K562 (cell line): ENCODE measurements around the gene DOK3. TPM values are rescaled to one million over a fixed set of nuclear protein-coding genes. Genes with fewer than 3 reads are reported as not detected.
A peak's percentile ranks its signal among the peaks of the same experiment; 100 is the strongest.

Experiments used
- ATF7 ChIP-seq: fragments of 450-650 bp; IDR thresholded peaks from 2 replicates; pipeline ENCODE4 v1.7.1; 2014; ENCODE audit warnings: mild to moderate bottlenecking, moderate library complexity
- BDP1 ChIP-seq: IDR thresholded peaks from 3 replicates; pipeline ENCODE4 v1.6.1; 2011; ENCODE audit not compliant: insufficient read length, insufficient read depth
- CBX1 ChIP-seq: sonication (generic); IDR thresholded peaks from 2 replicates; pipeline ENCODE4 v1.6.1; 2016; ENCODE audit warnings: antibody characterized with exemption, low read depth, mild to moderate bottlenecking
- FOXK1 ChIP-seq: sonication (generic); formaldehyde crosslinking; IDR thresholded peaks from 2 replicates; pipeline ENCODE4 v1.8.0; 2022; ENCODE audit warnings: missing genetic modification reagents, mild to moderate bottlenecking, borderline replicate concordance
- JUND ChIP-seq, 2 experiments: IDR thresholded peaks; 2 replicates in 1 of 2; 3 replicates in 1 of 2; pipeline ENCODE4 v1.6.1; 2011; ENCODE audit warnings: borderline replicate concordance in 2 of 2, low read depth in 2 of 2, low read length in 2 of 2, improper control_type of control experiment in 1 of 2, missing biosample characterization in 1 of 2, missing genetic modification characterization in 1 of 2, missing genetic modification reagents in 1 of 2
- MAZ ChIP-seq, 2 experiments: fragments of 450-650 bp in 1 of 2; sonication (generic) in 1 of 2; formaldehyde crosslinking; IDR thresholded peaks in 1 of 2; conservative IDR thresholded peaks in 1 of 2; 2 replicates each; pipeline versions ENCODE4 v1.4.0 to v1.5.0; 2020; ENCODE audit warnings: mild to moderate bottlenecking in 1 of 2, missing genetic modification reagents in 1 of 2
- MED1 ChIP-seq: sonication (generic); formaldehyde crosslinking; IDR thresholded peaks from 2 replicates; pipeline ENCODE4 v1.8.1; 2023; ENCODE audit warnings: missing genetic modification reagents, borderline replicate concordance
- NFIC ChIP-seq: fragments of 450-650 bp; IDR thresholded peaks from 2 replicates; pipeline ENCODE4 v1.6.1; 2017; ENCODE audit warnings: mild to moderate bottlenecking, inconsistent platforms
- PTBP1 ChIP-seq: fragments of 200-400 bp; formaldehyde crosslinking; IDR thresholded peaks from 2 replicates; pipeline ENCODE4 v1.6.1; 2017; ENCODE audit warnings: low read depth, low read length
- RAD21 ChIP-seq, 2 experiments: fragments of 250-450 bp in 1 of 2; fragments of 450-650 bp in 1 of 2; sonication (Bioruptor Pico) in 1 of 2; formaldehyde crosslinking in 1 of 2; IDR thresholded peaks in 1 of 2; conservative IDR thresholded peaks in 1 of 2; 2 replicates each; pipeline versions ENCODE4 v1.4.0 to v1.8.0; 2020 to 2022; ENCODE audit warnings: mild to moderate bottlenecking in 2 of 2, moderate library complexity in 1 of 2
- SMAD4 ChIP-seq: fragments of 250-450 bp; sonication (Bioruptor Pico); conservative IDR thresholded peaks from 2 replicates; pipeline ENCODE4 v1.8.0; 2021; ENCODE audit warnings: inconsistent platforms, mild to moderate bottlenecking, moderate library complexity
- TAF1 ChIP-seq: IDR thresholded peaks from 2 replicates; pipeline ENCODE4 v1.6.1; 2011; ENCODE audit warnings: mild to moderate bottlenecking, low read length, moderate library complexity; ENCODE audit not compliant: insufficient read depth, control insufficient read depth, severe bottlenecking; ENCODE audit errors: extremely low read depth
- ZNF124 ChIP-seq: sonication (generic); formaldehyde crosslinking; IDR thresholded peaks from 2 replicates; pipeline ENCODE4 v1.8.1; 2022; ENCODE audit warnings: missing genetic modification reagents
- polyA plus RNA-seq, 8 experiments: library from polyadenylated mRNA; depleted of rRNA in 4 of 8; stranded (reverse) in 5 of 8; unstranded in 3 of 8; fragments of >200 nt; fragmentation: Nextera tagmentation in 2 of 8; fragmentation: Illumina TruSeq in 1 of 8; extraction: Ambion mirVana in 2 of 8; extraction: Trizol in 1 of 8; gene quantifications; 2 replicates each; pipeline versions ENCODE4 v1.2.1 to v1.2.3, GENCODE V29; 2011 to 2014; ENCODE audit warnings: inconsistent platforms in 1 of 8, missing spikeins in 1 of 8
- total RNA-seq, 7 experiments: library from RNA; depleted of rRNA in 6 of 7; stranded (reverse); fragments of >200 nt in 6 of 7; fragmentation: Illumina TruSeq in 2 of 7; extraction: Trizol in 2 of 7; gene quantifications; 2 replicates each; pipeline versions ENCODE4 v1.2.1 to v1.2.3, GENCODE V29; 2011 to 2021; ENCODE audit warnings: low replicate concordance in 1 of 7
- TF ChIP-seq, protein P1 (sequence below): sonication (generic); formaldehyde crosslinking; IDR thresholded peaks from 2 replicates; pipeline ENCODE4 v1.8.0; 2022; ENCODE audit warnings: missing genetic modification reagents, mild to moderate bottlenecking, moderate library complexity, borderline replicate concordance
- TF ChIP-seq, protein P2 (sequence below): fragments of 250-450 bp; sonication (Bioruptor Pico); IDR thresholded peaks from 2 replicates; pipeline ENCODE4 v1.5.0; 2021; ENCODE audit warnings: mild to moderate bottlenecking, borderline replicate concordance
- TF ChIP-seq, protein P3 (sequence below): sonication (generic); formaldehyde crosslinking; IDR thresholded peaks from 2 replicates; pipeline ENCODE4 v1.4.0; 2020; ENCODE audit warnings: mild to moderate bottlenecking, missing genetic modification reagents
- TF ChIP-seq, protein P4 (sequence below), 2 experiments: IDR thresholded peaks; 2 replicates each; pipeline ENCODE4 v1.6.1; 2011; ENCODE audit warnings: borderline replicate concordance in 1 of 2, control low read depth in 1 of 2, low read depth in 1 of 2, low read length in 1 of 2, mild to moderate bottlenecking in 1 of 2, mixed read lengths in 1 of 2, moderate library complexity in 1 of 2; ENCODE audit not compliant: insufficient read depth in 1 of 2, insufficient read length in 1 of 2, poor library complexity in 1 of 2, severe bottlenecking in 1 of 2; ENCODE audit errors: extremely low read depth in 1 of 2
- TF ChIP-seq, protein P5 (sequence below): fragments of 250-450 bp; sonication (Bioruptor Pico); IDR thresholded peaks from 2 replicates; pipeline ENCODE4 v1.8.0; 2021; ENCODE audit warnings: borderline replicate concordance, mild to moderate bottlenecking, moderate library complexity; ENCODE audit not compliant: poor library complexity, severe bottlenecking

The DOK3 gene
- total and polyA plus RNA-seq, 9 of the 15 experiments (the other 6 are each of a cell fraction or from before 2014, with no cell fraction given): 1.3 to 23.0 (median 8.0) TPM

DNA sequence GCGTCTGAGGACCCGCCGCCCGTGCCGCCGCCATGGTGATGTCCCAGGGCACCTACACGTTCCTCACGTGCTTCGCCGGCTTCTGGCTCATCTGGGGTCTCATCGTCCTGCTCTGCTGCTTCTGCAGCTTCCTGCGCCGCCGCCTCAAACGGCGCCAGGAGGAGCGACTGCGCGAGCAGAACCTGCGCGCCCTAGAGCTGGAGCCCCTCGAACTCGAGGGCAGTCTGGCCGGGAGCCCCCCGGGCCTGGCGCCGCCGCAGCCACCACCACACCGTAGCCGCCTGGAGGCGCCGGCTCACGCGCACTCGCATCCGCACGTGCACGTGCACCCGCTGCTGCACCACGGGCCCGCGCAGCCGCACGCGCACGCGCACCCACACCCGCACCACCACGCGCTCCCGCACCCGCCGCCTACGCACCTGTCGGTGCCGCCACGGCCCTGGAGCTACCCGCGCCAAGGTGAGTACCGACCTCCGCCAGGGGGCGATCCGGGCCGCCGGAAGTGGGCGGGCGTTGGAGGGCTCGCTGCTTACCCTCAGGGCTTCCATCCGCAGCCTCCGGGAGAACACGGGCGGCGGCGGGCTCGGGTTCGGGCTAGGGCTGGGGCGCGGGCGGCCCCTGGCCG is 54.5 kb downstream of the DOK3 start (continued):
- TF ChIP-seq, protein P1, sequence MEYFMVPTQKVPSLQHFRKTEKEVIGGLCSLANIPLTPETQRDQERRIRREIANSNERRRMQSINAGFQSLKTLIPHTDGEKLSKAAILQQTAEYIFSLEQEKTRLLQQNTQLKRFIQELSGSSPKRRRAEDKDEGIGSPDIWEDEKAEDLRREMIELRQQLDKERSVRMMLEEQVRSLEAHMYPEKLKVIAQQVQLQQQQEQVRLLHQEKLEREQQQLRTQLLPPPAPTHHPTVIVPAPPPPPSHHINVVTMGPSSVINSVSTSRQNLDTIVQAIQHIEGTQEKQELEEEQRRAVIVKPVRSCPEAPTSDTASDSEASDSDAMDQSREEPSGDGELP: peak; percentile 62; the same call in 1 of the 2 replicates
- TF ChIP-seq, protein P2, sequence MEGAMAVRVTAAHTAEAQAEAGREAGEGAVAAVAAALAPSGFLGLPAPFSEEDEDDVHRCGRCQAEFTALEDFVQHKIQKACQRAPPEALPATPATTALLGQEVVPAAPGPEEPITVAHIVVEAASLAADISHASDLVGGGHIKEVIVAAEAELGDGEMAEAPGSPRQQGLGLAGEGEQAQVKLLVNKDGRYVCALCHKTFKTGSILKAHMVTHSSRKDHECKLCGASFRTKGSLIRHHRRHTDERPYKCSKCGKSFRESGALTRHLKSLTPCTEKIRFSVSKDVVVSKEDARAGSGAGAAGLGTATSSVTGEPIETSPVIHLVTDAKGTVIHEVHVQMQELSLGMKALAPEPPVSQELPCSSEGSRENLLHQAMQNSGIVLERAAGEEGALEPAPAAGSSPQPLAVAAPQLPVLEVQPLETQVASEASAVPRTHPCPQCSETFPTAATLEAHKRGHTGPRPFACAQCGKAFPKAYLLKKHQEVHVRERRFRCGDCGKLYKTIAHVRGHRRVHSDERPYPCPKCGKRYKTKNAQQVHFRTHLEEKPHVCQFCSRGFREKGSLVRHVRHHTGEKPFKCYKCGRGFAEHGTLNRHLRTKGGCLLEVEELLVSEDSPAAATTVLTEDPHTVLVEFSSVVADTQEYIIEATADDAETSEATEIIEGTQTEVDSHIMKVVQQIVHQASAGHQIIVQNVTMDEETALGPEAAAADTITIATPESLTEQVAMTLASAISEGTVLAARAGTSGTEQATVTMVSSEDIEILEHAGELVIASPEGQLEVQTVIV: no peak
- TF ChIP-seq ATF7 (peak; percentile 29), RAD21 (CRISPR knock-in tag; conservative IDR thresholded peaks at IDR 0.05 in 1 of 2, IDR thresholded peaks at IDR 0.05 in 1 of 2) (peak; percentile 28 to 52; a peak in 2 of 4 replicates), ZNF124 (CRISPR knock-in tag) (peak; percentile 23; the same call in 1 of the 2 replicates), NFIC (peak; percentile 51; the same call in 1 of the 2 replicates), FOXK1 (CRISPR knock-in tag) (no peak), TAF1 (peak; percentile 76), BDP1 (no peak), CBX1 (peak; percentile 66), JUND (IDR thresholded peaks at IDR 0.05; ENCODE audit: borderline replicate concordance, low read depth, low read length) (peak; percentile 20), JUND (tag; IDR thresholded peaks at IDR 0.05; ENCODE audit: borderline replicate concordance, low read depth, low read length) (peak; percentile 43; the same call in 1 of the 3 replicates), MAZ (CRISPR knock-in tag; conservative IDR thresholded peaks at IDR 0.05 in 1 of 2, IDR thresholded peaks at IDR 0.05 in 1 of 2) (peak; percentile 64 to 84), PTBP1 (no peak), MED1 (CRISPR knock-in tag) (0 out of 2 replicates have a peak, but pooled peaks have one; percentile 44), SMAD4 (CRISPR knock-in tag) (peak; percentile 92)
- TF ChIP-seq, protein P3, sequence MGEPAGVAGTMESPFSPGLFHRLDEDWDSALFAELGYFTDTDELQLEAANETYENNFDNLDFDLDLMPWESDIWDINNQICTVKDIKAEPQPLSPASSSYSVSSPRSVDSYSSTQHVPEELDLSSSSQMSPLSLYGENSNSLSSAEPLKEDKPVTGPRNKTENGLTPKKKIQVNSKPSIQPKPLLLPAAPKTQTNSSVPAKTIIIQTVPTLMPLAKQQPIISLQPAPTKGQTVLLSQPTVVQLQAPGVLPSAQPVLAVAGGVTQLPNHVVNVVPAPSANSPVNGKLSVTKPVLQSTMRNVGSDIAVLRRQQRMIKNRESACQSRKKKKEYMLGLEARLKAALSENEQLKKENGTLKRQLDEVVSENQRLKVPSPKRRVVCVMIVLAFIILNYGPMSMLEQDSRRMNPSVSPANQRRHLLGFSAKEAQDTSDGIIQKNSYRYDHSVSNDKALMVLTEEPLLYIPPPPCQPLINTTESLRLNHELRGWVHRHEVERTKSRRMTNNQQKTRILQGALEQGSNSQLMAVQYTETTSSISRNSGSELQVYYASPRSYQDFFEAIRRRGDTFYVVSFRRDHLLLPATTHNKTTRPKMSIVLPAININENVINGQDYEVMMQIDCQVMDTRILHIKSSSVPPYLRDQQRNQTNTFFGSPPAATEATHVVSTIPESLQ (CRISPR knock-in tag): peak; percentile 63; the same call in 1 of the 2 replicates
- TF ChIP-seq, protein P4, sequence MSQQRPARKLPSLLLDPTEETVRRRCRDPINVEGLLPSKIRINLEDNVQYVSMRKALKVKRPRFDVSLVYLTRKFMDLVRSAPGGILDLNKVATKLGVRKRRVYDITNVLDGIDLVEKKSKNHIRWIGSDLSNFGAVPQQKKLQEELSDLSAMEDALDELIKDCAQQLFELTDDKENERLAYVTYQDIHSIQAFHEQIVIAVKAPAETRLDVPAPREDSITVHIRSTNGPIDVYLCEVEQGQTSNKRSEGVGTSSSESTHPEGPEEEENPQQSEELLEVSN (IDR thresholded peaks at IDR 0.05; ENCODE audit: borderline replicate concordance in 1 of 2, extremely low read depth in 1 of 2, insufficient read depth in 1 of 2, insufficient read length in 1 of 2, low read depth in 1 of 2, low read length in 1 of 2, poor library complexity in 1 of 2, severe bottlenecking in 1 of 2): peak; percentile 78 to 86
- TF ChIP-seq, protein P5, sequence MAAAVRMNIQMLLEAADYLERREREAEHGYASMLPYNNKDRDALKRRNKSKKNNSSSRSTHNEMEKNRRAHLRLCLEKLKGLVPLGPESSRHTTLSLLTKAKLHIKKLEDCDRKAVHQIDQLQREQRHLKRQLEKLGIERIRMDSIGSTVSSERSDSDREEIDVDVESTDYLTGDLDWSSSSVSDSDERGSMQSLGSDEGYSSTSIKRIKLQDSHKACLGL (CRISPR knock-in tag): peak; percentile 60
